ENCODE data around the gene ECSIT. TPM values are rescaled to one million over a fixed set of nuclear protein-coding genes. Genes with fewer than 3 reads are reported as not detected.

Gene ECSIT
- total RNA-seq, 1 donor from 2014 or later, result 49.6 TPM

DNA sequence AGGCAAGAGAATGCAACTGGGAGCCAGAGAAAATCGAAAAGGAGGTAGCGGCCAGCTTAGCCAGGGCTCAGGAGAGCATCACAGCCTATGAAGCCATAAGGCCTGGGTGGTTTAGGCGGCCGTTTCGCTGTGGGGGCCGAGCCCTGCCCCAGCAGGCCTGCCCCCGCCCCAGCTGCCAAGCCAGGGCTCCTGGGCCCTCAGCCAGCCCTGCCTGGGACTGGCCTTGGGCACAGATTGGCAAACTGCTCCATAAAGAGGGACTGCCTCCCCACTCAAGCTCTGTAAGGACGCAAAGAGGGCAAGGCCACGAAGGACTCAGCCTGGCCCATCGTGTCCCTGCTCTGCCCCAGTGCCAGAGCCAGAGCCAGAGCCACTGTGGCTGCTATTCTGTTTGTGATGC lies 33.5 kb downstream of the ECSIT start:
- intact Hi-C loops (cut with DNase I), result no loop called here
- Histone ChIP-seq H3K4me3 (no peak overlapping the region), H3K27me3 (no peaks in the 10 kb centered on the region), H3K36me3 (peaks cover 0 to 12% of the 10 kb centered on the region in 2 donors), H3K4me1 (no peaks in the 10 kb centered on the region), H3K9me3 (no peaks in the 10 kb centered on the region), H3K27ac (no peak overlapping the region)
- DNase-seq (ENCODE audit: extremely low spot score in 2 of 2), result no peak
- TF ChIP-seq, protein P1, sequence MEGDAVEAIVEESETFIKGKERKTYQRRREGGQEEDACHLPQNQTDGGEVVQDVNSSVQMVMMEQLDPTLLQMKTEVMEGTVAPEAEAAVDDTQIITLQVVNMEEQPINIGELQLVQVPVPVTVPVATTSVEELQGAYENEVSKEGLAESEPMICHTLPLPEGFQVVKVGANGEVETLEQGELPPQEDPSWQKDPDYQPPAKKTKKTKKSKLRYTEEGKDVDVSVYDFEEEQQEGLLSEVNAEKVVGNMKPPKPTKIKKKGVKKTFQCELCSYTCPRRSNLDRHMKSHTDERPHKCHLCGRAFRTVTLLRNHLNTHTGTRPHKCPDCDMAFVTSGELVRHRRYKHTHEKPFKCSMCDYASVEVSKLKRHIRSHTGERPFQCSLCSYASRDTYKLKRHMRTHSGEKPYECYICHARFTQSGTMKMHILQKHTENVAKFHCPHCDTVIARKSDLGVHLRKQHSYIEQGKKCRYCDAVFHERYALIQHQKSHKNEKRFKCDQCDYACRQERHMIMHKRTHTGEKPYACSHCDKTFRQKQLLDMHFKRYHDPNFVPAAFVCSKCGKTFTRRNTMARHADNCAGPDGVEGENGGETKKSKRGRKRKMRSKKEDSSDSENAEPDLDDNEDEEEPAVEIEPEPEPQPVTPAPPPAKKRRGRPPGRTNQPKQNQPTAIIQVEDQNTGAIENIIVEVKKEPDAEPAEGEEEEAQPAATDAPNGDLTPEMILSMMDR (IDR thresholded peaks at IDR 0.05), result no peak
- TF ChIP-seq POLR2AphosphoS5 (IDR thresholded peaks at IDR 0.05; ENCODE audit: insufficient read depth in 1 of 2, low read depth in 1 of 2) (no peak), POLR2A (IDR thresholded peaks at IDR 0.05) (no peak)

DNA sequence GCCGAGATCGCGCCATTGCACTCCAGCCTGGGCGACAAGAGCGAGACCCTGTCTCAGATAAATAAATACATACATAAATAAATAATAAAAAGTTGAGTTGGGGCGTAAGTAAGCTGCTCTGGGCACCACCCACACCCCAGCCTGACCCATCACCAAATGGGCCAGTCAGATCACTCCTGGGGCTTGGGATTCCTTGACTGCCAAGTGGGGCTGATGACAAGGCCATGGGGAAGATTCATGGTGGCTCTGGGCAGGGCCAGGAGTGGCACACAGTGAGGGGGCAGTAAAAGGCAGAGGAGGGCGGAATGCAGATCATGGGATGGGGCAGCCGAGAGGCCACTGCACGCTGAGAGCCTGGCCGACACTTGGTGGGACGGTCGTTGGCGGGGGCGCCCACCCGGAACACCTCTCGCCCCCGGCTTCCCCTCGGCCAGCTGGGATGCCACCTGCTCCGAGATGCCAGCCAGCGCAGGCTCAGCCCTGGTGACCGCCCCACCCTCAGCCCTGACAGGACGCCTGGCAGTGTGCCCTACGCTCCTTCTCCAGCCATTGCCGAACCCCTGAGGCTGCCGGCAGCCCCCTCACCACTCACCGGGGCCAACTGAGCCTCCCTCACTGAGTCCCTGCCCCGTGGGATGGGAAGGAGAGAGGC lies 34.2 kb downstream of the ECSIT start:
- H3K4me3 ChIP-seq, result no peak overlapping the region
- no peaks in the 10 kb centered on the region for H3K27me3 ChIP-seq
- TF ChIP-seq POLR2AphosphoS5 (IDR thresholded peaks at IDR 0.05; ENCODE audit: insufficient read depth in 1 of 2, low read depth in 1 of 2) (no peak), POLR2A (IDR thresholded peaks at IDR 0.05) (no peak)
- TF ChIP-seq, protein P1 (IDR thresholded peaks at IDR 0.05), result no peak
- H3K9me3 ChIP-seq, result no peaks in the 10 kb centered on the region
- H3K4me1 ChIP-seq, result no peaks in the 10 kb centered on the region
- H3K27ac ChIP-seq, result no peak overlapping the region
- peaks cover 0 to 12% of the 10 kb centered on the region in 2 donors for H3K36me3 ChIP-seq
- no peak for DNase-seq (ENCODE audit: extremely low spot score in 2 of 2)
- intact Hi-C loops (cut with DNase I), result no loop called here

DNA sequence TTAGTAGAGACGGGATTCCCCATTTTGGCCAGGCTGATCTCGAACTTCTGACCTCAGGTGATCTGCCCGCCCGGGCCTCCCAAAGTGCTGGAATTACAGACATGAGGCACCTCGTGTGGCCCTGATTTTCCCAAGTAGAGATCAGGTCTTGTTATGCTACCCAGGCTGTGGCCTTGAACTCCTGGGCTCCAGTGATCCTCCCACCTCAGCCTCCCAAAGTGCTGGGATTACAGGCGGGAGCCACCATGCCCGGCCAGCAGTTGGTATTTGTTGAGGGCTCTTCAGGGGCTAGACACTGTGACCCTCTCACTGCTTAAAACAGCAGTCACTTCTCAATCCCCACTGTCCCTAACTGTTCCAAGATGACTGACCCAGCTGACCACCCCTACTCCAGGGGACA lies 39.6 kb downstream of the ECSIT start:
- H3K4me3 ChIP-seq, result no peak overlapping the region
- peaks cover 0 to 8% of the 10 kb centered on the region in 2 donors for H3K36me3 ChIP-seq
- intact Hi-C loops (cut with DNase I), result loop anchor here (10.0 kb wide), 1 partner anchor 195 kb away; the partner anchor contains the start of gene TSPAN16

DNA sequence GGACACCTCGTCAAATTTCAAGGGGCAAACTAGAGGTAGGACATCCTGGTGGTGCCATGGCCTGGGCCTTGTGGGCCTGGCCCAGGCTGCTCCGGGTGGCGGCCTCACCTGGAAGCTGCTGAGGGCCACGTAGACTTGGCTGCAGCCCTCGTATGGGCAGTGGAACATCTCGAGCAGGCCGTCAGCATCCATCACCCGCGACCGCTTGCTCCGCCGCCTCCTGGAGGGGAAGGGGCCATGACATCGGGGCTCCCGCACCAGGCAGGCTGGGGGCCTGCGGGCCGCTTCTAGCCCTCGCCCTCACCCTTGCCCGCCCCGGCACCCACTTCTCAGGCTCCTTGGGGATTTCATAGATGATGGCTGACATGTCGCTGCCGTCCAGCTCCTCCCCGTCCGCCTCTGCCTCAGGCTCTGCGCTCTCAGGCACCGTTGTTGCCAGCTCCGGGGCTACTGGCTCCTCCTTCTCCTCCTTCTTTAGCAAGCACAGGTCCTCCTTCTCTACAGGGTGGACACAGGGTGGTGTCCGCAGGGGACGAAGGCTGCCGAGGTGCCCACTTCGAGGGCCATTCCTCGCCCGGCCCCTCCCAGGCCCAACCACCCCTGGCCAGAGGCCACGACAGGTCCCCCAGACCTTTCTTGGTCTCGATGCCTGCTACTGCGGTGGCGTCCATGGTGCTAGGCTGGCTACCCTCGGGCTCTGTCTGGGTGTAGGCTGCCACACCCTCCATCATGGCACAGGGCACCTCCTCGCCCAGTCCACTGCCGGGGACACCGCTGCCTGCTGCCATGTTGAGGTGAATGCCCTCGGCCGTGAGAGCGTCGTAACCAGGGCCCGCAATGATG lies 42.1 kb downstream of the ECSIT start:
- TF ChIP-seq POLR2A (IDR thresholded peaks at IDR 0.05) (no peak), POLR2AphosphoS5 (IDR thresholded peaks at IDR 0.05; ENCODE audit: insufficient read depth in 1 of 2, low read depth in 1 of 2) (no peak)
- TF ChIP-seq, protein P1 (IDR thresholded peaks at IDR 0.05), result no peak
- Histone ChIP-seq H3K27ac (no peak overlapping the region), H3K9me3 (no peaks in the 10 kb centered on the region), H3K4me3 (no peak overlapping the region), H3K27me3 (no peaks in the 10 kb centered on the region), H3K4me1 (peaks cover 14% of the 10 kb centered on the region), H3K36me3 (peaks cover 0 to 15% of the 10 kb centered on the region in 2 donors)
- no peak for DNase-seq (ENCODE audit: extremely low spot score in 2 of 2)
- intact Hi-C loops (cut with DNase I), result loop anchor here (10.0 kb wide), 1 partner anchor 192 kb away; the partner anchor contains the start of gene TSPAN16

More for the DNA sequence above, 39.6 kb downstream of the ECSIT start:
- TF ChIP-seq, protein P1 (IDR thresholded peaks at IDR 0.05), result no peak
- TF ChIP-seq POLR2AphosphoS5 (IDR thresholded peaks at IDR 0.05; ENCODE audit: insufficient read depth in 1 of 2, low read depth in 1 of 2) (no peak), POLR2A (IDR thresholded peaks at IDR 0.05) (no peak)
- Histone ChIP-seq H3K27me3 (no peaks in the 10 kb centered on the region), H3K9me3 (no peaks in the 10 kb centered on the region), H3K27ac (no peak overlapping the region), H3K4me1 (no peaks in the 10 kb centered on the region)
- no peak for DNase-seq (ENCODE audit: extremely low spot score in 2 of 2)

Measured in vagina (tissue), 2 donors.